HUES48 (cell line): Measurements from ENCODE around the gene STAT6.

Experiments
- H3K27ac ChIP-seq: one replicate; pipeline ENCODE4 v1.7.0; 2013; ENCODE audit warnings: low read depth, low read length, inconsistent platforms
- H3K27me3 ChIP-seq: 2 replicates; pipeline ENCODE4 v1.6.1; 2013; ENCODE audit warnings: mild to moderate bottlenecking, low read length; ENCODE audit not compliant: control insufficient read depth, insufficient read depth
- H3K36me3 ChIP-seq: 2 replicates; pipeline ENCODE4 v1.6.1; 2013; ENCODE audit warnings: low read length; ENCODE audit not compliant: control insufficient read depth, insufficient read depth
- H3K4me1 ChIP-seq: 2 replicates; pipeline ENCODE4 v1.6.1; 2013; ENCODE audit warnings: mild to moderate bottlenecking, low read length; ENCODE audit not compliant: control insufficient read depth, insufficient read depth
- H3K4me3 ChIP-seq: 2 replicates; pipeline ENCODE4 v1.5.1; 2013; ENCODE audit warnings: mild to moderate bottlenecking, low read depth, low read length
- H3K9ac ChIP-seq: 2 replicates; pipeline ENCODE4 v1.6.1; 2013; ENCODE audit warnings: mild to moderate bottlenecking, low read depth, low read length, moderate library complexity
- H3K9me3 ChIP-seq: 2 replicates; pipeline ENCODE4 v1.6.1; 2013; ENCODE audit warnings: low read length; ENCODE audit not compliant: control insufficient read depth, insufficient read depth

The STAT6 gene

GRCh38 chr12:57089271-57090245, 21.6 kb downstream of the STAT6 start:
- no peak overlapping the region; the same call in 1 of the 2 replicates for H3K9ac ChIP-seq
- H3K9me3 ChIP-seq = no peaks in the 10 kb centered on the region
- H3K36me3 ChIP-seq = peaks cover 18% of the 10 kb centered on the region
- peaks cover 19% of the 10 kb centered on the region for H3K4me1 ChIP-seq
- H3K4me3 ChIP-seq = peak overlapping the region; percentile 89
- H3K27me3 ChIP-seq = no peaks in the 10 kb centered on the region
- H3K27ac ChIP-seq = peak overlapping the region; percentile 81

DNA sequence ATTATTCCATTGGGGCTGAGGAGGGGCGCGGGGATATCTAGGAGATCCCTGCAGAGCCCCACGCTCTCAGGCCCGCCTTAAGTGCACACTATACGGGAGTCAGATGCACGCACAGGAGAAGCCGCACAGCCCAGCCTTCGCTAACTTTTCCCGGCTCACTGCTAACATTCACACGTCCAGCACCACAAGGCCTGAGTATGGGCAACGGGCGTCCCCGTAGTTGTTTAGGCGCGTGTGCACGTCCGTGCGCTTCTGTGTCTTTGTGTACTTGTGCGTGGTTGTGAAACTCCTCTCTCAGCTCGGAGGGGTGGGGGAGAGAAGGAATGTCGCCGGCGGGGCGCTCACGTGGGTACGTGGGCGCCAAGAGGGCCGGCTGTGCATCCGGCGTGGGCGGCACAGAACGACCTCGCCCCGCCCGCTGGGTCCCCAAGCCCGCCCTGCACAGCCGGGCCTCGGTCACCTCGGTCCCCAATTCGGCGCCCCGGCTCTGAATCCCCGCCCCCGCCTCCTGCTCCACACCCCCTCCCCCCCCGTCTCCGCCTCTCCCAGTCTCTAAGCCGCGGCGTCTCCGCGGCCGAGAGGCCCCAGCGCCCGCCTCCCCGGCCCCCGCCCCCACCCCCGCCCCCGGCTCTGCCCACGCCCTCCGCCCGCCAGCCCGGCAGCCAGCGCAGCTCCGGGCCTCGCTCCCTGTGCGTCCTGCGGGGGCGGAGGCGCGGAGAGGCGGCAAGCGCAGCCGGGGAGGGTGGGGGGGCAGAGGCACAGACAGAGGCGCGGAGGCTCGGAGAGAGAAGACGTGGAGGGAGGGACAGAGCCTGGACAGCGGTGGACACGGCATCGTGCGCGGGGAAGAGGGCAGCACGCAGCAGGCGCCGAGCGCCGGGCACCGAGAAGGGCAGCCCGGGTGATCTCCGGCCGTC, 22.6 kb downstream of the STAT6 start, which contains the start of gene NAB2:
Gene NAB2 (plus strand): TSS at position 761 of the 917 bp plus-strand sequence. CDS start 158 bp downstream, outside the sequence.
- H3K36me3 ChIP-seq = peaks cover 14% of the 10 kb centered on the region
- no peaks in the 10 kb centered on the region for H3K9me3 ChIP-seq
- no peaks in the 10 kb centered on the region for H3K27me3 ChIP-seq
- peak within 1 kb of the TSS; percentile 89 for H3K4me3 ChIP-seq
- peak within 1 kb of the TSS; percentile 36 for H3K9ac ChIP-seq
- H3K4me1 ChIP-seq = peaks cover 13% of the 10 kb centered on the region
- peak within 1 kb of the TSS; percentile 99 for H3K27ac ChIP-seq

DNA sequence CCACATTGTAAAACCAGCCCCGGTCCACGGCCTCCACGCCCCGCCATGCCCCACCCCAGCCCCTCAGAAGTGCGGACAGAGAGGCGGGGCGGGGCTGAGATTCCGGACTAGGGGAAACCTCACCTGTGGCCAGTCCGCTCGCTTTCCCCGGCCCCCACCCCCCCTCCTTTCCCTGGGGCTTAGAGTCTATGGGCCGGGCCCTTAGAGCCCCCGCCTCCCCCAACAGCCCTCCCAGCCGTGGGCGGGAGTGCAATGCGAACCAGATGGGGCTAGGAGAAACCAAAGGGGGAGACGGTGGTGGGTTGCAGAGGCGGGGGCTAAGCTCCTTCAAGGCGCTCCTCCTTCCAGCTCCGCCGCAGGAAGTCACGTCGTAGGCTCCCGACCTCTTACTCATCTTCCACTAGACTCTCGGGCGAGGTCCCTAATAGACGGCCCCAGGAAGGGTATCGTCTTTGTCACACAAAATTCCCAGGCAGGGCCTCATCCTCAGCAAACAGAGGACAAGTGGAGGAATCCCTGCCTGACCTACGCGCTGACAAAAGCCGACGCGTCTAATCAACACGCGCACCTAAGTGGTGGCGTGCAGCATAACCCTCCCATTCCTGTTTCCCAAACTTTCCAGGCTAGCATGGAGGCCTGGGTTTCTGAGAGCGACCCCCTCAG, 23.3 kb downstream of the STAT6 start:
- Histone ChIP-seq H3K4me1 (peaks cover 9% of the 10 kb centered on the region), H3K9ac (peak overlapping the region; percentile 55), H3K27me3 (no peaks in the 10 kb centered on the region), H3K9me3 (no peaks in the 10 kb centered on the region), H3K4me3 (peak overlapping the region; percentile 76), H3K27ac (peak overlapping the region; percentile 99), H3K36me3 (peaks cover 12% of the 10 kb centered on the region)

- peak overlapping the region; percentile 55 for H3K9ac ChIP-seq
Measured at GRCh38 chr12:57087010-57087690, 24.0 kb downstream of the STAT6 start.

DNA sequence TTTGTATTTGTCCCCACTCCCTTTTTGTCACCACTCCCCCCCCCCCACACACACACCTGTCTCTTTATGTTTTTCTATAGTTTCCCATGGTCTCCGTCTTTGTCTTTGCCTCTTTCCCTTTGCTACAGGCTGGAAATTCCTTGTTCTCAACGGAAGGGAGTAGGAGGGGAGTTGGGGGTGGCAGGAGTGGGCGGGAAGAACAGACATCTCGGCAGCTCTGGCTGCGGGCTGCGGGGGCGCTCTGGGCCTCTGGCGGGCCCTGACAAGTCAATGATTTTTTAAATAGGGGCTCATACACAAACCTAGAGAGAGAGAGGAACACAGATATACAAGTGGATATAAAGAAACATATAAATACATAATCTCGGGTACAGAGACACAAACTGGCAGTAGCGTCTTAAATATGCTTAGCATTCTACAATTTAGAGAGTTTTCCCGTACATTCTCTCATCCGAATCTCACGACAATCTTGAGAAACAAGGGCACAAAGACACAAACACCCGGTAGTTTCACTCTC, 24.6 kb downstream of the STAT6 start:
- Histone ChIP-seq H3K9ac (peak overlapping the region; percentile 52), H3K4me1 (peaks cover 9% of the 10 kb centered on the region), H3K9me3 (no peaks in the 10 kb centered on the region), H3K27me3 (no peaks in the 10 kb centered on the region), H3K36me3 (no peaks in the 10 kb centered on the region; the same call in 1 of the 2 replicates), H3K4me3 (peak overlapping the region; percentile 76), H3K27ac (peak overlapping the region; percentile 99)

More at GRCh38 chr12:57087010-57087690, 24.0 kb downstream of the STAT6 start:
- H3K9me3 ChIP-seq = no peaks in the 10 kb centered on the region
- H3K36me3 ChIP-seq = peaks cover 6% of the 10 kb centered on the region
- peaks cover 9% of the 10 kb centered on the region for H3K4me1 ChIP-seq
- peak overlapping the region; percentile 76 for H3K4me3 ChIP-seq
- peak overlapping the region; percentile 99 for H3K27ac ChIP-seq
- no peaks in the 10 kb centered on the region for H3K27me3 ChIP-seq

- H3K27me3 ChIP-seq = no peaks in the 10 kb centered on the region
- H3K4me1 ChIP-seq = peaks cover 9% of the 10 kb centered on the region
- H3K4me3 ChIP-seq = peak overlapping the region; percentile 76
- peak overlapping the region; percentile 26; the same call in 1 of the 2 replicates for H3K9ac ChIP-seq
- no peaks in the 10 kb centered on the region for H3K9me3 ChIP-seq
- no peaks in the 10 kb centered on the region for H3K36me3 ChIP-seq
- peak overlapping the region; percentile 99 for H3K27ac ChIP-seq
Measured at GRCh38 chr12:57085999-57086492, 25.1 kb downstream of the STAT6 start.

GRCh38 chr12:57080855-57081254, 30.3 kb downstream of the STAT6 start:
- Histone ChIP-seq H3K9me3 (no peaks in the 10 kb centered on the region), H3K9ac (no peak overlapping the region), H3K4me1 (peaks cover 10% of the 10 kb centered on the region), H3K4me3 (no peak overlapping the region), H3K27me3 (no peaks in the 10 kb centered on the region), H3K36me3 (peaks cover 4% of the 10 kb centered on the region), H3K27ac (no peak overlapping the region)

- H3K27ac ChIP-seq = peak overlapping the region; percentile 80
- H3K9ac ChIP-seq = no peak overlapping the region
- no peak overlapping the region for H3K4me3 ChIP-seq
Measured at GRCh38 chr12:57079821-57080220, 31.3 kb downstream of the STAT6 start.

GRCh38 chr12:57078519-57079404, 32.4 kb downstream of the STAT6 start, which contains the start of gene NEMP1:
Gene NEMP1 (minus strand): TSS chr12:57078791. CDS start chr12:57078745, 46 bp downstream.
- H3K27me3 ChIP-seq = no peaks in the 10 kb centered on the region
- peak within 1 kb of the TSS; percentile 92 for H3K27ac ChIP-seq
- H3K4me1 ChIP-seq = peaks cover 6% of the 10 kb centered on the region; the same call in 1 of the 2 replicates
- peak within 1 kb of the TSS; percentile 83 for H3K9ac ChIP-seq
- peak within 1 kb of the TSS; percentile 96 for H3K4me3 ChIP-seq
- no peaks in the 10 kb centered on the region for H3K9me3 ChIP-seq
- H3K36me3 ChIP-seq = peaks cover 7% of the 10 kb centered on the region

More at GRCh38 chr12:57079821-57080220, 31.3 kb downstream of the STAT6 start:
- H3K27me3 ChIP-seq = no peaks in the 10 kb centered on the region
- peaks cover 5% of the 10 kb centered on the region for H3K36me3 ChIP-seq
- H3K4me1 ChIP-seq = peaks cover 6% of the 10 kb centered on the region; the same call in 1 of the 2 replicates
- H3K9me3 ChIP-seq = no peaks in the 10 kb centered on the region
